Activated T-cell treated with anti-CD3 and anti-CD28 coated beads, Interleukin-2, amount 50 U/mL, for 4 hours (primary cell): ENCODE results near the gene DUSP22. TPM values are rescaled to one million over a fixed set of nuclear protein-coding genes. Genes with fewer than 3 reads are reported as not detected.
"Not testable (repeated sequence)": the region's sequence is repeated elsewhere in the genome, so short reads cannot be mapped to it uniquely, and the experiment has no call there.

Source experiments
- ATAC-seq, 2 donors: fragments of 200-7000 bp; cut with Tn5 transposase; one replicate each; pipeline ENCODE4 v1.10.0; 2021
- DNase-seq: peaks from one replicate; pipeline ENCODE4 v3.0.0-alpha.2; 2020
- H3K27me3 Mint-ChIP-seq: one replicate; pipeline ENCODE4 v1.8.0; 2021; ENCODE audit warnings: low read depth, mixed read lengths
- H3K36me3 Mint-ChIP-seq: one replicate; pipeline ENCODE4 v1.8.0; 2022; ENCODE audit warnings: mixed read lengths; ENCODE audit not compliant: insufficient read depth
- H3K4me1 Mint-ChIP-seq: one replicate; pipeline ENCODE4 v1.8.0; 2021; ENCODE audit warnings: low read depth, mixed read lengths
- H3K4me3 Mint-ChIP-seq: one replicate; pipeline ENCODE4 v1.8.0; 2021; ENCODE audit warnings: mild to moderate bottlenecking, moderate library complexity, mixed read lengths
- H3K9me3 Mint-ChIP-seq: one replicate; pipeline ENCODE4 v1.8.0; 2021; ENCODE audit warnings: mixed read lengths
- total RNA-seq, 3 donors: library from RNA; stranded (reverse); gene quantifications; one replicate each; pipeline ENCODE4 v1.2.1, GENCODE V29; 2021

Gene DUSP22
- total RNA-seq, 3 donors from 2014 or later = 27.5 to 32.5 (median 30.9) TPM

GRCh38 chr6:363291-363690, 71.0 kb downstream of the DUSP22 start:
- DNase-seq (no peak), ATAC-seq (no peak)
- Mint-ChIP-seq H3K4me1 (peaks cover 5% of the 10 kb centered on the region), H3K27me3 (no peaks in the 10 kb centered on the region), H3K36me3 (no peaks in the 10 kb centered on the region), H3K9me3 (peaks cover 4% of the 10 kb centered on the region), H3K4me3 (no peak overlapping the region)

- Mint-ChIP-seq H3K9me3 (peaks cover 4% of the 10 kb centered on the region), H3K27me3 (no peaks in the 10 kb centered on the region), H3K4me3 (no peak overlapping the region), H3K36me3 (no peaks in the 10 kb centered on the region), H3K4me1 (peaks cover under 1% of the 10 kb centered on the region)
- ATAC-seq (no peak), DNase-seq (no peak)
These were observed 71.6 kb downstream of the DUSP22 start for GRCh38 chr6:363909-364308.

- ATAC-seq (no peak), DNase-seq (no peak)
- Mint-ChIP-seq H3K9me3 (peaks cover 4% of the 10 kb centered on the region), H3K4me3 (no peak overlapping the region), H3K4me1 (no peaks in the 10 kb centered on the region), H3K36me3 (no peaks in the 10 kb centered on the region), H3K27me3 (no peaks in the 10 kb centered on the region)
These were observed 72.6 kb downstream of the DUSP22 start for GRCh38 chr6:364609-365540.

- Mint-ChIP-seq H3K27me3 (peaks cover 3% of the 10 kb centered on the region), H3K9me3 (peaks cover 4% of the 10 kb centered on the region), H3K36me3 (no peaks in the 10 kb centered on the region), H3K4me1 (no peaks in the 10 kb centered on the region), H3K4me3 (no peak overlapping the region)
- ATAC-seq (no peak), DNase-seq (no peak)
These were observed 73.5 kb downstream of the DUSP22 start for GRCh38 chr6:365835-366234.

- ATAC-seq (no peak), DNase-seq (no peak)
- Mint-ChIP-seq H3K4me1 (no peaks in the 10 kb centered on the region), H3K4me3 (no peak overlapping the region), H3K9me3 (peaks cover 4% of the 10 kb centered on the region), H3K36me3 (no peaks in the 10 kb centered on the region), H3K27me3 (peaks cover 4% of the 10 kb centered on the region)
These were observed 74.4 kb downstream of the DUSP22 start for GRCh38 chr6:366389-367297.

- Mint-ChIP-seq H3K9me3 (peaks cover 4% of the 10 kb centered on the region), H3K36me3 (no peaks in the 10 kb centered on the region), H3K4me1 (no peaks in the 10 kb centered on the region), H3K27me3 (peaks cover 4% of the 10 kb centered on the region), H3K4me3 (no peak overlapping the region)
- no peak for DNase-seq
- ATAC-seq = no peak
These were observed 75.1 kb downstream of the DUSP22 start for GRCh38 chr6:367298-367794.

- no peak for ATAC-seq
- Mint-ChIP-seq H3K9me3 (no peaks in the 10 kb centered on the region), H3K4me3 (no peak overlapping the region), H3K27me3 (peaks cover 4% of the 10 kb centered on the region), H3K36me3 (no peaks in the 10 kb centered on the region), H3K4me1 (peaks cover 5% of the 10 kb centered on the region)
- no peak for DNase-seq
These were observed 75.8 kb downstream of the DUSP22 start for GRCh38 chr6:367891-368630.

- DNase-seq (no peak), ATAC-seq (no peak)
- peaks cover 5% of the 10 kb centered on the region for H3K4me1 Mint-ChIP-seq
- H3K36me3 Mint-ChIP-seq = no peaks in the 10 kb centered on the region
- no peak overlapping the region for H3K4me3 Mint-ChIP-seq
- H3K27me3 Mint-ChIP-seq = peaks cover 11% of the 10 kb centered on the region
- H3K9me3 Mint-ChIP-seq = no peaks in the 10 kb centered on the region
These were observed 77.5 kb downstream of the DUSP22 start for GRCh38 chr6:369559-370431.

- peaks cover 11% of the 10 kb centered on the region for H3K27me3 Mint-ChIP-seq
- no peak for ATAC-seq
These were observed 78.3 kb downstream of the DUSP22 start for GRCh38 chr6:370555-370954.

GRCh38 chr6:371851-372250, 79.6 kb downstream of the DUSP22 start:
- peaks cover 13% of the 10 kb centered on the region for H3K27me3 Mint-ChIP-seq
- not testable (repeated sequence) for H3K4me3 Mint-ChIP-seq, DNase-seq, H3K4me1 Mint-ChIP-seq, H3K9me3 Mint-ChIP-seq, ATAC-seq, H3K36me3 Mint-ChIP-seq

More at GRCh38 chr6:370555-370954, 78.3 kb downstream of the DUSP22 start:
- Mint-ChIP-seq H3K9me3 (no peaks in the 10 kb centered on the region), H3K4me3 (no peak overlapping the region), H3K4me1 (peaks cover 5% of the 10 kb centered on the region), H3K36me3 (no peaks in the 10 kb centered on the region)
- DNase-seq = no peak

- Mint-ChIP-seq H3K4me1 (peaks cover 9% of the 10 kb centered on the region), H3K4me3 (no peak overlapping the region), H3K9me3 (no peaks in the 10 kb centered on the region), H3K36me3 (no peaks in the 10 kb centered on the region), H3K27me3 (peaks cover 13% of the 10 kb centered on the region)
- DNase-seq (no peak), ATAC-seq (no peak)
These were observed 80.1 kb downstream of the DUSP22 start for GRCh38 chr6:372336-372911.

GRCh38 chr6:373031-373430, 80.7 kb downstream of the DUSP22 start:
- Mint-ChIP-seq H3K4me1 (peaks cover 9% of the 10 kb centered on the region), H3K9me3 (no peaks in the 10 kb centered on the region), H3K27me3 (peaks cover 13% of the 10 kb centered on the region), H3K36me3 (no peaks in the 10 kb centered on the region), H3K4me3 (no peak overlapping the region)
- DNase-seq (no peak), ATAC-seq (no peak)
